HUES64 (cell line): ENCODE data around the gene ANXA1.

Experiments used
- H3K27ac ChIP-seq: 2 replicates; pipeline ENCODE4 v1.7.0; 2013; ENCODE audit warnings: low read depth, low read length, inconsistent platforms
- H3K27me3 ChIP-seq: 2 replicates; pipeline ENCODE4 v1.6.1; 2013; ENCODE audit warnings: mild to moderate bottlenecking, low read length; ENCODE audit not compliant: insufficient read depth
- H3K36me3 ChIP-seq: 2 replicates; pipeline ENCODE4 v1.6.1; 2013; ENCODE audit warnings: mild to moderate bottlenecking, low read length; ENCODE audit not compliant: insufficient read depth
- H3K4me1 ChIP-seq: 2 replicates; pipeline ENCODE4 v1.6.1; 2013; ENCODE audit warnings: mild to moderate bottlenecking, low read length, moderate library complexity; ENCODE audit not compliant: insufficient read depth
- H3K4me3 ChIP-seq: 2 replicates; pipeline ENCODE4 v1.5.1; 2013; ENCODE audit warnings: mild to moderate bottlenecking, low read length, moderate library complexity
- H3K9ac ChIP-seq: 2 replicates; pipeline ENCODE4 v1.6.1; 2013; ENCODE audit warnings: mild to moderate bottlenecking, low read depth, low read length
- H3K9me3 ChIP-seq: 2 replicates; pipeline ENCODE4 v1.6.1; 2013; ENCODE audit warnings: low read depth, low read length; ENCODE audit not compliant: insufficient read depth
- WGBS: fragments of 150-250, 120-280 bp; methylation state at CpG from one replicate; pipeline ENCODE4 v1.1.7; 2013; ENCODE audit warnings: missing lambda C conversion rate; 5-methylcytosine and 5-hydroxymethylcytosine counted together

The ANXA1 gene

GRCh38 chr9:73138516-73138915, 13.1 kb upstream of the ANXA1 start:
- Histone ChIP-seq H3K27ac (no peak overlapping the region), H3K4me1 (peaks cover 4% of the 10 kb centered on the region; the same call in 1 of the 2 replicates), H3K36me3 (no peaks in the 10 kb centered on the region), H3K4me3 (no peak overlapping the region), H3K27me3 (no peaks in the 10 kb centered on the region), H3K9me3 (no peaks in the 10 kb centered on the region), H3K9ac (no peak overlapping the region)
- WGBS, result 100% methylated on average over 2 of the region's 2 CpGs

DNA sequence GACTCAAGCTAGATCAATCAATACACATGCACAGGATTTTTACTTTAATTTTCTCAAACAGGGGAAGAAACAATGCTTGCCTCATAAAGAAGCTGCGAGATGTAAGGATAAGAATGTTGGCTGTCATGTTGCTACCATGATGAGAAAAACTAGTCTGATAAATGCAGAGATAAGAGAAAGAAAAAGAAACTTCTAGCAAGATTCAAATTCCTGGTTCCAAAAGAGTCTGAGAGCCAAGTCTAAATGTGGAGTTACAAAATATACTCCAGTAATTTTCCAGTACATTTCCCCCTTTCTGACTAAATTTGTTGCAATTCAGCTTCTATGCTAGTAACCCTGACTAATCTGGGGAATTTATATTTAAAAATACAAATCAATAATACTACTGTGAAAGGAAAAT, 10.4 kb upstream of the ANXA1 start:
- H3K36me3 ChIP-seq, result no peaks in the 10 kb centered on the region
- no peak overlapping the region for H3K9ac ChIP-seq
- H3K4me3 ChIP-seq, result no peak overlapping the region
- H3K9me3 ChIP-seq, result no peaks in the 10 kb centered on the region
- H3K27ac ChIP-seq, result no peak overlapping the region
- H3K27me3 ChIP-seq, result no peaks in the 10 kb centered on the region
- peaks cover 21% of the 10 kb centered on the region for H3K4me1 ChIP-seq
- 94% methylated on average over 1 of the region's 1 CpG for WGBS

GRCh38 chr9:73143711-73144328, 7.8 kb upstream of the ANXA1 start:
- H3K27ac ChIP-seq, result peak overlapping the region; percentile 34
- H3K36me3 ChIP-seq, result no peaks in the 10 kb centered on the region
- WGBS, result 72% methylated on average over 2 of the region's 2 CpGs
- H3K27me3 ChIP-seq, result no peaks in the 10 kb centered on the region
- H3K9ac ChIP-seq, result no peak overlapping the region
- H3K4me3 ChIP-seq, result no peak overlapping the region
- H3K9me3 ChIP-seq, result no peaks in the 10 kb centered on the region
- H3K4me1 ChIP-seq, result peaks cover 35% of the 10 kb centered on the region

DNA sequence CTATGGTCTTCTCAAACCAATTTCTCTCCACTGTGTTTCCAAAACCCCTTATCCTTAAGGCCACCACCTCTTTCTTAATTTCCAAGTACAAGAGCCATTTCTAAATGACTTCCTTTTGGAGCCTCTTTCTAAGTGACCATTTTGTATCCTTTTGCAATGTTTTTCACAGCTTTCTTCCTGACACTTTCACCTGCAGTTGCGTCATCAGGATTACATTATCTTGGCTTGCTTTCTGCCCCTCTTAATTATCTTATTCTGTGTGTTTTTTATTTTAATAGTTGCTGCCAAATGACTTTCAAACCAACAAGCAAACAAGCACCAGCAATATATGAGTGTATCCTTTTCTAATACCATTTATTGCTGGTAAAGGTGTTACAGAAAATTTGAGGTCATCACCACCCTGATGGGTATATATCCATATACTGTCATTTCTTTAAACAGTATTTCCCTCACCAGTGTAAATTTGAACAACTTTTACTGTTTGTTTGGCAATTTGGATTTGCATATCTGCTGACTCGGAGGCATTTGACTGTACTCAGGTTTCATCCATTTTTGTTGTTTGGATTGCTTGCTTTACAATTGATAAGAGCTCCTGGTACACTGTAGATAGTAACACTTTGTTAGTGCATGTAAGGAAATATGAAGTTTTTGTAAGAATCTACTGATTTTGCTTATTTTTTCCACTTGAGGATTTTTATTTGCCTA, 5.4 kb upstream of the ANXA1 start:
- no peak overlapping the region for H3K4me3 ChIP-seq
- WGBS, result 88% methylated on average over 2 of the region's 2 CpGs
- H3K27ac ChIP-seq, result no peak overlapping the region
- no peaks in the 10 kb centered on the region for H3K36me3 ChIP-seq
- H3K9ac ChIP-seq, result no peak overlapping the region
- no peaks in the 10 kb centered on the region for H3K27me3 ChIP-seq
- H3K4me1 ChIP-seq, result peaks cover 54% of the 10 kb centered on the region
- no peaks in the 10 kb centered on the region for H3K9me3 ChIP-seq

DNA sequence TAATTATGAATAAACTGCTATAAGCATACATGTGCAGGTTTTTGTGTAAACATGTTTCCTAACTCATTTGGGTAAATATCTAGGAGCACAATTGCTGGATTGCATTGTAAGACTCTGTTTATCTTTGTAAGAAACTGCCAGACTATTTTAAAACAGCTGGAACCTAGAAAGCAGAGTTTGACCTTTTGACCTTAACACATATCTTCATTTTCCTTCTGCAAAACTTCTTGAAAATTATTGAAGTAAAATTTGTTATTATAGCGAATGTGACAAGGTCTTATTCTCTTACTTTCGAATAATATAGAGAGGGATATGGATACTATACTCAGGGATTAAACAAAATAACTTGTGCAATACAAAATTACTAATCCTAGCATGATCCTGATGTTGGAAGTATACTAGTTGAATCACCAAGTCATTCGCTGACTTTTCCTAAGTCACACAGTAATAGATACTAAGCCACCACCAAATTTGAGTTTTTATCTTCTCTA, 3.2 kb upstream of the ANXA1 start:
- H3K9me3 ChIP-seq, result no peaks in the 10 kb centered on the region
- peaks cover 73% of the 10 kb centered on the region for H3K4me1 ChIP-seq
- peak overlapping the region; percentile 65; the same call in 1 of the 2 replicates for H3K27ac ChIP-seq
- H3K4me3 ChIP-seq, result no peak overlapping the region
- peak overlapping the region; percentile 28; the same call in 1 of the 2 replicates for H3K9ac ChIP-seq
- no peaks in the 10 kb centered on the region for H3K27me3 ChIP-seq
- WGBS, result 100% methylated on average over 1 of the region's 3 CpGs
- no peaks in the 10 kb centered on the region for H3K36me3 ChIP-seq

GRCh38 chr9:73149371-73150067, 2.1 kb upstream of the ANXA1 start:
- Histone ChIP-seq H3K4me1 (peaks cover 70% of the 10 kb centered on the region), H3K27ac (peak overlapping the region; percentile 65), H3K9ac (peak overlapping the region; percentile 28; the same call in 1 of the 2 replicates), H3K4me3 (no peak overlapping the region), H3K9me3 (no peaks in the 10 kb centered on the region), H3K36me3 (no peaks in the 10 kb centered on the region), H3K27me3 (no peaks in the 10 kb centered on the region)
- no CpG with 5 or more reads among the region's 4 CpGs for WGBS

DNA sequence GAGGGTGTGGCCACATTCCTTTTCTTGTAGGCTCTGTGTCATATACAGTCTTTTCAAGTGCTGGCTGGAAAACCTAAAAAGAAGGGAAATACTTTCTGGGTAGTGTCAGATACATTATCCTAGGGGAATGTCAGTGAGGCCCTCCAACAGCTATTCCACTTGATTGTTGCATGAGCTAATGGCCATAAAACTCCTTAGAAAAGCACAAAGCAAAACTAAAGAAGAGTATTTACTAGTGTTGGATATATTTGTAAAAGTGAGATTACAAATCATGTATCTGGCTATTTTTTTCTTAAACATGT, 829 bp downstream of the ANXA1 start:
- Histone ChIP-seq H3K27ac (peak overlapping the region; percentile 88), H3K4me3 (peak overlapping the region; percentile 44), H3K9ac (peak overlapping the region; percentile 72; the same call in 1 of the 2 replicates), H3K9me3 (no peaks in the 10 kb centered on the region), H3K27me3 (no peaks in the 10 kb centered on the region), H3K4me1 (peaks cover 57% of the 10 kb centered on the region), H3K36me3 (no peaks in the 10 kb centered on the region; the same call in 1 of the 2 replicates)

DNA sequence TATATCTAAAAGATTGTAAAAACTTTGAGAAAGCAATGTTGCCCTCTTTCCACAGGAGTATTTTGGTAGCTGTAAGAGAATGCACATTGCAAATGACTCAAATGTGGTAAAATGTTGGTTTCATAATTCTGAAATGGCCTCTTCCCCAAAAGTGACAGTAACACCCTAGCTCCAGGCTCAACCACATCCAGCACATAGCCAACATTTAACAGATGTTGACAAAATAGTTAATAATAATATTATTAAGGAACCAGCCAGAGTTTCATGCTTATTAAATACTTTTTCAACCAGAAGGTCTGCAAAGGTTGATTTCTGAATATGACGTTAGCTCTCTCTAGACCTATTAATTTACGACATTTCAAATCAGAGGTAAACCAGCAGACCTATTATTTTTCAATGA, 1.3 kb downstream of the ANXA1 start:
- H3K4me1 ChIP-seq, result peaks cover 60% of the 10 kb centered on the region
- no peaks in the 10 kb centered on the region for H3K9me3 ChIP-seq
- H3K4me3 ChIP-seq, result peak overlapping the region; percentile 44
- H3K27ac ChIP-seq, result peak overlapping the region; percentile 88
- WGBS, result 97% methylated on average over 2 of the region's 2 CpGs
- no peaks in the 10 kb centered on the region; the same call in 1 of the 2 replicates for H3K36me3 ChIP-seq
- no peaks in the 10 kb centered on the region for H3K27me3 ChIP-seq
- peak overlapping the region; percentile 72; the same call in 1 of the 2 replicates for H3K9ac ChIP-seq

DNA sequence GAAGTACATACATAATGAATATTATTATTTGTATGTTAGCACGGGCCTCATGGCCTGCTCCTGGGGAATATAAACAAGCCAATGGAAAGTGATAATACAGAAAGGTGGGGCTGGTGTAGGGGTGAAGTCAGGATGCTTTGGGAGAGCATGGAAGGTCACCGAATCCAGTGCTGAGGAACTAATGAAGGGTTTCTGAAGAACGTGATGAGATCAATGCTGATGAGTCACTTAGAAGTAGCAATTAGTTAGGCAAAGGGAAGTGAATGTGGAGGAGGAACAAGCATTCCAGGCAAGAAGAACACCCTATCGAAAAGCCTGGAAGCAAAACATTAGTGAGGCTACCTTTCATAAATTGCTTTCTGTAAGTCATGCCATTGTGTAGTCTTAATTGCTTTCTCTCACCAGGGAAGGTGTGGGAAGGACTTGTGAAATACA, 2.1 kb downstream of the ANXA1 start:
- WGBS, result 67% methylated on average over 4 of the region's 4 CpGs

DNA sequence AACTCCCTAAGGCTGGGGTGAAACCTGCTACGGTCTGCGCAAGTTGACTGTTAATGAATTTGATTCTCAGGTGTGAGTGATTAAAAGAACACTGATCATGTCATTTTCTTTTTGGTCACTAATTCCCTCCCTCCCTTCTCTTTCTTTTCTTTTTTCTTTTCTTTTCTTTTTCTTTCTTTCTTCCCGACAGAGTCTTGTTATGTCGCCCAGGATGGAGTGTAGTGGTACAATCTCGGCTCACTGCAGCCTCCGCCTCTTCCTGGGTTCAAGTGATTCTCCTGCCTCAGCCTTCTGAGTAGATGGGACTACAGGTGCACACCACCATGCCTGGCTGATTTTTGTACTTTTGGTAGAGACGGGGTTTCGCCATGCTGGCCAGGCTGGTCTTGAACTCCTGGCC, 2.6 kb downstream of the ANXA1 start:
- H3K4me1 ChIP-seq, result peaks cover 59% of the 10 kb centered on the region
- H3K36me3 ChIP-seq, result peaks cover 11% of the 10 kb centered on the region; the same call in 1 of the 2 replicates
- peak overlapping the region; percentile 44; the same call in 1 of the 2 replicates for H3K4me3 ChIP-seq
- no peak overlapping the region for H3K9ac ChIP-seq
- no peaks in the 10 kb centered on the region for H3K27me3 ChIP-seq
- no peak overlapping the region; the same call in 1 of the 2 replicates for H3K27ac ChIP-seq
- 95% methylated on average over 8 of the region's 8 CpGs for WGBS
- H3K9me3 ChIP-seq, result no peaks in the 10 kb centered on the region

More for the DNA sequence above, 2.1 kb downstream of the ANXA1 start:
- Histone ChIP-seq H3K9ac (no peak overlapping the region), H3K27ac (peak overlapping the region; percentile 1; the same call in 1 of the 2 replicates), H3K36me3 (peaks cover 7% of the 10 kb centered on the region; the same call in 1 of the 2 replicates), H3K9me3 (no peaks in the 10 kb centered on the region), H3K27me3 (no peaks in the 10 kb centered on the region), H3K4me1 (peaks cover 59% of the 10 kb centered on the region), H3K4me3 (peak overlapping the region; percentile 44; the same call in 1 of the 2 replicates)

DNA sequence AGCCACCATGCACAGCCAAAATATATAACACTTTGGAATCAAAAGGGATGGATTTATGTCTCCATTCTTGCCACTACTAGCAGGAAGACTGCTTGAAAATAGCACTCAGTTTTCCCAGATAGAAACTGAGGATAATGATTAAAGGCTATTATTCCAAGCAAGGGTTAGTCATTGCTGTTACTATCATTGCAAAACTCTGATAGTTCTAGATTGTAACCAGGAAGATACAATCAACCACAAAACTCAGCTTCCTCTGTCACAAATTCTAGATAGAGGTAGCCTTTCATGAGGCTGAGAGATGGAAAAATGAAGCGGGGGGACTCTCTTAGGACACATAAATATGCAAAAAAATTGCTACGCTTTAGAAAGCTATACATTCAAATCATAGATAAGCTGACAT, 3.1 kb downstream of the ANXA1 start:
- Histone ChIP-seq H3K9me3 (no peaks in the 10 kb centered on the region), H3K4me3 (no peak overlapping the region), H3K9ac (no peak overlapping the region), H3K36me3 (peaks cover 16% of the 10 kb centered on the region; the same call in 1 of the 2 replicates), H3K27me3 (no peaks in the 10 kb centered on the region), H3K27ac (no peak overlapping the region), H3K4me1 (peaks cover 58% of the 10 kb centered on the region)
- WGBS, result 100% methylated on average over 1 of the region's 2 CpGs
